OCI-LY3 (cell line): ENCODE results near the gene FLACC1.

ENCODE experiments used
- H2AFZ ChIP-seq: fragments of 200-600, 300-600 bp; shearing (Covaris generic); 2 replicates; pipeline ENCODE4 v1.6.0; 2014; ENCODE audit warnings: antibody characterized with exemption, low read depth, low read length
- H3K27ac ChIP-seq: fragments of 200-600, 300-600 bp; sonication (generic); 2 replicates; pipeline ENCODE4 v1.5.1; 2014; ENCODE audit warnings: mild to moderate bottlenecking, low read length, moderate library complexity, mixed read lengths
- H3K27me3 ChIP-seq: fragments of 200-600, 300-600 bp; sonication (generic); 2 replicates; pipeline ENCODE4 v1.6.1; 2014; ENCODE audit warnings: low read depth, low read length, mixed read lengths
- H3K36me3 ChIP-seq: fragments of 200-600, 300-600 bp; sonication (generic); replicated peaks from 2 replicates; pipeline ENCODE3; 2014; ENCODE audit warnings: low read depth, low read length, mixed read lengths
- H3K4me1 ChIP-seq: fragments of 300-600, 200-600 bp; sonication (generic); 2 replicates; pipeline ENCODE4 v1.6.1; 2014; ENCODE audit warnings: low read length, mixed read lengths
- H3K4me2 ChIP-seq: fragments of 200-600, 300-600 bp; sonication (generic); 2 replicates; pipeline ENCODE4 v1.6.1; 2014; ENCODE audit warnings: low read length, mixed read lengths
- H3K4me3 ChIP-seq: fragments of 300-600, 200-600 bp; sonication (generic); 2 replicates; pipeline ENCODE4 v1.5.1; 2014; ENCODE audit warnings: antibody characterized with exemption, mild to moderate bottlenecking, low read length, moderate library complexity
- H3K79me2 ChIP-seq: fragments of 300-600, 200-600 bp; shearing (Covaris generic); 2 replicates; pipeline ENCODE4 v1.6.1; 2014; ENCODE audit warnings: mild to moderate bottlenecking, low read length, mixed read lengths
- H3K9ac ChIP-seq: fragments of 300-600, 200-600 bp; shearing (Covaris generic); 2 replicates; pipeline ENCODE4 v1.6.0; 2014; ENCODE audit warnings: mild to moderate bottlenecking, low read length, moderate library complexity
- H3K9me3 ChIP-seq: fragments of 200-600, 300-600 bp; shearing (Covaris generic); 2 replicates; pipeline ENCODE4 v1.6.1; 2014; ENCODE audit warnings: low read length, mixed read lengths; ENCODE audit not compliant: insufficient read depth
- H4K20me1 ChIP-seq: fragments of 200-600, 300-600 bp; sonication (generic); 2 replicates; pipeline ENCODE4 v1.6.1; 2016; ENCODE audit warnings: low read length, mixed read lengths; ENCODE audit not compliant: insufficient read depth
- CTCF ChIP-seq: fragments of 200-600, 300-600 bp; sonication (generic); IDR thresholded peaks from 2 replicates; pipeline ENCODE4 v1.5.1; 2014; ENCODE audit warnings: antibody characterized with exemption, low read length, low read depth
- EZH2phosphoT487 ChIP-seq: fragments of 200-600 bp; shearing (Covaris generic); IDR thresholded peaks from 2 replicates; pipeline ENCODE4 v1.6.1; 2018; ENCODE audit warnings: antibody characterized with exemption, mixed run types, low read depth

The FLACC1 gene

GRCh38 chr2:201262718-201263117 is 94.4 kb downstream of the FLACC1 start:
- Histone ChIP-seq H3K79me2 (peaks cover 83% of the 10 kb centered on the region), H3K4me3 (peak overlapping the region; percentile 52), H4K20me1 (peaks cover 56% of the 10 kb centered on the region), H3K27ac (no peak overlapping the region), H3K27me3 (no peaks in the 10 kb centered on the region), H3K4me2 (peak overlapping the region; percentile 67), H3K9me3 (no peaks in the 10 kb centered on the region), H3K9ac (peak overlapping the region; percentile 29; the same call in 1 of the 2 replicates), H3K4me1 (peaks cover 50% of the 10 kb centered on the region), H3K36me3 (peaks cover 13% of the 10 kb centered on the region), H2AFZ (no peak overlapping the region)
- no peak for TF ChIP-seq EZH2phosphoT487
- 0 out of 2 replicates have a peak, but pooled peaks have one; percentile 16 for TF ChIP-seq CTCF

GRCh38 chr2:201261906-201262305 is 95.2 kb downstream of the FLACC1 start:
- no peak overlapping the region for H2AFZ ChIP-seq
- H4K20me1 ChIP-seq, result peaks cover 48% of the 10 kb centered on the region
- H3K9ac ChIP-seq, result peak overlapping the region; percentile 86
- H3K9me3 ChIP-seq, result no peaks in the 10 kb centered on the region
- H3K4me2 ChIP-seq, result peak overlapping the region; percentile 97
- peak overlapping the region; percentile 79 for H3K4me3 ChIP-seq
- peaks cover 6% of the 10 kb centered on the region for H3K36me3 ChIP-seq
- H3K27me3 ChIP-seq, result no peaks in the 10 kb centered on the region
- H3K79me2 ChIP-seq, result peaks cover 75% of the 10 kb centered on the region
- peak overlapping the region; percentile 29 for H3K27ac ChIP-seq
- TF ChIP-seq CTCF (no peak), EZH2phosphoT487 (no peak)
- H3K4me1 ChIP-seq, result peaks cover 58% of the 10 kb centered on the region

- Histone ChIP-seq H3K36me3 (peaks cover 2% of the 10 kb centered on the region), H2AFZ (no peak overlapping the region), H3K4me2 (peak overlapping the region; percentile 97), H3K27me3 (no peaks in the 10 kb centered on the region), H3K79me2 (peaks cover 75% of the 10 kb centered on the region), H3K4me1 (peaks cover 61% of the 10 kb centered on the region), H3K9me3 (no peaks in the 10 kb centered on the region), H3K4me3 (peak overlapping the region; percentile 79), H3K9ac (peak overlapping the region; percentile 86), H4K20me1 (peaks cover 43% of the 10 kb centered on the region), H3K27ac (peak overlapping the region; percentile 29)
- TF ChIP-seq EZH2phosphoT487 (no peak), CTCF (peak; percentile 16)
Measured at GRCh38 chr2:201261471-201261870, 95.7 kb downstream of the FLACC1 start.

GRCh38 chr2:201260302-201260800 is 96.8 kb downstream of the FLACC1 start, which contains the start of gene CASP8:
Gene CASP8, plus strand, starts transcription at chr2:201260536. Its CDS starts 5,951 bp downstream, at chr2:201266487.
- H4K20me1 ChIP-seq, result peaks cover 34% of the 10 kb centered on the region
- H3K9me3 ChIP-seq, result no peaks in the 10 kb centered on the region
- no peak for TF ChIP-seq EZH2phosphoT487
- TF ChIP-seq CTCF, result no peak
- no peaks in the 10 kb centered on the region for H3K27me3 ChIP-seq
- H3K9ac ChIP-seq, result peak within 1 kb of the TSS; percentile 86
- peak within 1 kb of the TSS; percentile 79 for H3K4me3 ChIP-seq
- peak within 1 kb of the TSS; percentile 64; the same call in 1 of the 2 replicates for H2AFZ ChIP-seq
- H3K4me1 ChIP-seq, result peaks cover 62% of the 10 kb centered on the region
- H3K4me2 ChIP-seq, result peak within 1 kb of the TSS; percentile 97
- H3K27ac ChIP-seq, result peak within 1 kb of the TSS; percentile 97
- no peaks in the 10 kb centered on the region for H3K36me3 ChIP-seq
- H3K79me2 ChIP-seq, result peaks cover 73% of the 10 kb centered on the region
